Measurements from ENCODE around the gene THSD4. TPM values are rescaled to one million over a fixed set of nuclear protein-coding genes. Genes with fewer than 3 reads are reported as not detected.
"Not testable (repeated sequence)": the region's sequence is repeated elsewhere in the genome, so short reads cannot be mapped to it uniquely, and the experiment has no call there.

Gene THSD4
- total RNA-seq, 2 experiments from 2014 or later, result not detected

DNA sequence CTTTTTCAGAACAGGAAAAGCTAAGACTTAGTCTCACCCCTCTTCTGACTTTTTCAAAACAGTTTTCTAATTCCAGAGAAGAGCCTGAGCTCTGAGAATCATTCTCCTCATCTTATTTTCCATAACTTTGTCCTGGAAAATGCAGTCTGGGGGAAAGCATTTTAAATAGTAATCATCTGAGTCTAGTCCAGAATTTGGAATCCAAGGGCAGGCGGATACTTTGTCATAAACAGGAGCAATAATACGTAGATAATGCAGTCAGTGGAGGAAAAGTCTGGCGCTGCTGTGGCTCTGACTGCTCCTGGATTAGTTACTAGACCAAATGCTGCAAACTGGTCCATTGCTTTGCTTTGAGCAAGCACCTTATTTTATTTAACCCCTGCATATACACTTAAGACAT, 285.0 kb downstream of the THSD4 start:
- Mint-ChIP-seq H3K4me3 (no peak overlapping the region), H3K27me3 (no peaks in the 10 kb centered on the region), H3K36me3 (no peaks in the 10 kb centered on the region), H3K27ac (no peak overlapping the region), H3K9me3 (no peaks in the 10 kb centered on the region), H3K4me1 (ENCODE audit: low read depth) (no peaks in the 10 kb centered on the region)
- DNase-seq, result no peak
- CTCF ChIA-PET, result no interaction called here
- POLR2A ChIA-PET, result no interaction called here
- intact Hi-C loops (cut with micrococcal nuclease), result no loop called here

DNA sequence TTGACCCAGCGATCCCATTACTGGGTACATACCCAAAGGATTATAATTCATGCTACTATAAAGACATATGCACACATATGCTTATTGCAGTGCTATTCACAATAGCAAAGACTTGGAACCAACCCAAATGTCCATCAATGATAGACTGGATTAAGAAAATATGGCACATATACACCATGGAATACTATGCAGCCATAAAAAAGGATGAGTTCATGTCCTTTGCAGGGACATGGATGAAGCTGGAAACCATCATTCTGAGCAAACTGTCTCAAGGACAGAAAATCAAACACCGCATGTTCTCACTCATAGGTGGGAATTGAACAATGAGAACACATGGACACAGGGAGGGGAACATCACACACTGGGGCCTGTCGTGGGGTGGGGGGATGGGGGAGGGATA, 286.5 kb downstream of the THSD4 start:
- H3K36me3 Mint-ChIP-seq; intact Hi-C loops (cut with micrococcal nuclease); H3K4me1 Mint-ChIP-seq (ENCODE audit: low read depth); DNase-seq; H3K4me3 Mint-ChIP-seq; H3K27me3 Mint-ChIP-seq; H3K9me3 Mint-ChIP-seq; POLR2A ChIA-PET; CTCF ChIA-PET; H3K27ac Mint-ChIP-seq: not testable (repeated sequence)

DNA sequence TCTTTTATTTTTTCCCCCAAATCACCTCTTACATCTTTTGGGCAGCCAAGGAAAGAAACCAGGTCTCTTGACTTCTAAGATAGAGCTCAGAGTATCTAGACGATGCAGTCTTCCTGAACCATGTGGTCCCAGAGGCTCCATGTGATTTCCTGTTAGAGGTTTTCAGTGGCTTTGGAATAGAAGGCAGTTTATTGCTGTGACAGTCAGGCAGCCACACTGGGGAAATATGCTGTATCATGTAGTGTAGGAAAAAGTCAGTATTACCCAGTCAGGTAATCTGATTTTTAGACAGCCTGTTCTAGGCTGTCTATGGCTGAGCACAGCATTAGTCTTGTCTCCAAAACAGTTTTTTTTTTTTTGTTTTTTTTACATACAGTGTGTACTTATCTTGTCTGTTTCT, 294.3 kb downstream of the THSD4 start:
- H3K27me3 Mint-ChIP-seq, result peaks cover 12% of the 10 kb centered on the region
- H3K27ac Mint-ChIP-seq, result no peak overlapping the region
- POLR2A ChIA-PET, result no interaction called here
- no peaks in the 10 kb centered on the region for H3K4me1 Mint-ChIP-seq (ENCODE audit: low read depth)
- CTCF ChIA-PET, result no interaction called here
- H3K4me3 Mint-ChIP-seq, result no peak overlapping the region
- no peak for DNase-seq
- H3K9me3 Mint-ChIP-seq, result no peaks in the 10 kb centered on the region
- H3K36me3 Mint-ChIP-seq, result no peaks in the 10 kb centered on the region
- intact Hi-C loops (cut with micrococcal nuclease), result no loop called here

GRCh38 chr15:71410347-71410746, 295.1 kb downstream of the THSD4 start:
- no peaks in the 10 kb centered on the region for H3K36me3 Mint-ChIP-seq
- ChIA-PET CTCF (no interaction called here), POLR2A (no interaction called here)
- H3K4me3 Mint-ChIP-seq, result no peak overlapping the region
- DNase-seq, result no peak
- H3K27me3 Mint-ChIP-seq, result peaks cover 12% of the 10 kb centered on the region
- H3K27ac Mint-ChIP-seq, result no peak overlapping the region
- H3K9me3 Mint-ChIP-seq, result no peaks in the 10 kb centered on the region
- intact Hi-C loops (cut with micrococcal nuclease), result no loop called here
- H3K4me1 Mint-ChIP-seq (ENCODE audit: low read depth), result no peaks in the 10 kb centered on the region

DNA sequence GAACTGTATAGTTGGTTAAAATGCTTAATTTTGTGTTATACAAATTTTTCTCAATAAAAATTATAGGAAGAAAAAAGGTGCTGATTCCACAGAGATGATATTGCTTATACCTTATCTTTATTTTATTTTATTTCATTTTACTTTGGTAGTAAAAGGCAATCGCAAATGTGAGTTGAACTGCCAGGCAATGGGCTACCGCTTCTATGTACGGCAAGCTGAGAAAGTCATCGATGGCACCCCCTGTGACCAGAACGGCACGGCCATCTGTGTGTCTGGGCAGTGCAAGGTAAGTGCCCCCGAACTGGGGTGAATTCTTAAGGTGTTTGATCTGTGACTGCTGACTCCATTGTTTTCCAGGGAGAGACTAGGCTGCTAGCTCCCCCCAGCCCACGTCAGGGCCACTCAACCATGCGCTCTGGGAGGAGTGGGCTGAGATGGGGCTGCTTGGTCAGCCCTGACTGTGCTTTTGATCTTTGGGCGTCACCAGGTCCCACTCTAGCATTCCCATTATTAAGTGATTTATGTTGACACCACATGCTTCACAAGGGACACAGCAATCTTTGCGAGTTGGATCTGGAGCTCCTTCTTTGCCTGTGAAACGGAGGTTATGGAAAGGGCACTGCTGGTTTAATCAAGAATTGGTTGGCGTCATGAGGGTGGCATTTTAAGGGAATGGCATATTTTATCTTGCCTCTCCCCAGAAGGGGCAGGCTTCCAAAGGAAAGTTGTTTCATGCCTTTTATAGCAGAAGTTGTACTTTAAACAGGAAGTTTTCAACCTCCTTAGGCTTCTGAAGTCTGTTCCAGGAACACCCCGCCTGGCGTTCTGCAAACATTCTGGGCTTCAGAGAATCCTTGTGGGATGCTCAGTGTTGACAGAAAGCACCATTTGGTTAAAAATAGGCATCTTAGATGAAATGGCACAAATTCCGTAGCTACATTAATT, 296.5 kb downstream of the THSD4 start:
- no peak for DNase-seq
- peaks cover 10% of the 10 kb centered on the region for H3K27me3 Mint-ChIP-seq
- intact Hi-C loops (cut with micrococcal nuclease), result no loop called here
- no peaks in the 10 kb centered on the region for H3K36me3 Mint-ChIP-seq
- no peaks in the 10 kb centered on the region for H3K9me3 Mint-ChIP-seq
- H3K4me1 Mint-ChIP-seq (ENCODE audit: low read depth), result no peaks in the 10 kb centered on the region
- POLR2A ChIA-PET, result no interaction called here
- H3K4me3 Mint-ChIP-seq, result no peak overlapping the region
- no peak overlapping the region for H3K27ac Mint-ChIP-seq
- CTCF ChIA-PET, result interaction anchor here (0.7 to 0.8 kb wide), 2 partner anchors 332 to 371 kb away, joined by 3 read pairs; no protein-coding TSS in a partner anchor

DNA sequence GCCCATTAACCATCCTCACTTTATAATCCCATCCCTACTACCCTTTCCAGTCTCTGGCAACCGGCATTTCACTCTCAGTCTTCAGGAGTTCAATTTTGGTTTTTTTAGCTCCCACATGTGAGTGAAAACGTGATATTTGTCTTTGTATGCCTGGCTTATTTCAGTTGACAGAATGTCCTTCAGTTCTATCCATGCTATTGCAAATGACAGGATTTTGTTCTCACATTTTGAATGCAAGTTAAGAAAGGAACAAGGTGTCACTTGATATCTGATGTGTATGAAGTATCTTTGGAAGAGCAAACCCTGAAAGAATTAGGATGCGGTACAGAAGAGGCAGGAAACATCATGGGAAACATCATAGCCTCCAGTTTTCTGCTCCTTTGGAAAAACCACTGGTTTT, 298.1 kb downstream of the THSD4 start:
- POLR2A ChIA-PET, result no interaction called here
- no peak overlapping the region for H3K4me3 Mint-ChIP-seq
- CTCF ChIA-PET, result no interaction called here
- no peak for DNase-seq
- no peak overlapping the region for H3K27ac Mint-ChIP-seq
- no peaks in the 10 kb centered on the region for H3K9me3 Mint-ChIP-seq
- no peaks in the 10 kb centered on the region for H3K36me3 Mint-ChIP-seq
- intact Hi-C loops (cut with micrococcal nuclease), result no loop called here
- no peaks in the 10 kb centered on the region for H3K4me1 Mint-ChIP-seq (ENCODE audit: low read depth)
- peaks cover 12% of the 10 kb centered on the region for H3K27me3 Mint-ChIP-seq

- no peaks in the 10 kb centered on the region for H3K4me1 Mint-ChIP-seq (ENCODE audit: low read depth)
- no peaks in the 10 kb centered on the region for H3K36me3 Mint-ChIP-seq
- no peaks in the 10 kb centered on the region for H3K9me3 Mint-ChIP-seq
- intact Hi-C loops (cut with micrococcal nuclease), result no loop called here
- POLR2A ChIA-PET, result no interaction called here
- CTCF ChIA-PET, result no interaction called here
- no peak for DNase-seq
- no peak overlapping the region for H3K27ac Mint-ChIP-seq
- no peak overlapping the region for H3K4me3 Mint-ChIP-seq
- peaks cover 11% of the 10 kb centered on the region for H3K27me3 Mint-ChIP-seq
Observed at GRCh38 chr15:71414853-71415252, 299.6 kb downstream of the THSD4 start.

DNA sequence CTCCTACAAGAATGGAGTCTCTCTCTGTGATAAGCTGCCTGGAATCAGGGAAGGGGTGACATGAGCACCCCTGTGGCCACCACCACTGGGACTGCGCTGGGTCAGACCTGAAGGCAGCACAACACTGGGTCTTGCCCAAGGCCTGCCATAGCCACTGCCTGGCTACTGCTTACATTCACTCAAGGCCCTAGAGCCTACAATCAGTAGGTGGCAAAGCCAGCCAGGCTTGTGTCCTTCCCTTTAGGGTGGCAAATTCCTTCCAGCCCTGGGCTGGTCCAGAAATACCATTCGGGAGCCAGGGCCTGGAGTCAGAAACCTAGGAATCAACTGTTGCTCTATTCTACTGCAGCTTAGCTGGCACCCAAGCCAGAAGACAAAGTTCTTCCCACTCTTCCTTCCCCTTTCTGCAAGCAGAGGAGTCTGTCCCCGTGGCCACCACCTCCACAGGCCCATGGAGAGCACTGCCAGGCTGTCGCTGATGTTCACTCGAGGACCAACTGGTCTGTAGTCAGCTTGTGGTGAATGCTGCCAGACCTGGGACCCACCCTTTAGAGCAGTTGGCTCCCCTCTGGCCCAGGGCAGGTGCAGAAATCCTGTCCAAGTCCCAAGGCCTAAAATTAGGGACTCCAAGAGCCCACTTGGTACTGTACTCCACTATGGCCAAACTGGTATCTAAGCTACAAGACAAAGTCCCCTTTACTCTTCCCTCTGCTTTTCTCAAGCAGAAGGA, 307.4 kb downstream of the THSD4 start:
- intact Hi-C loops (cut with micrococcal nuclease), result no loop called here
- Mint-ChIP-seq H3K4me1 (ENCODE audit: low read depth) (no peaks in the 10 kb centered on the region), H3K36me3 (no peaks in the 10 kb centered on the region), H3K4me3 (no peak overlapping the region), H3K27ac (no peak overlapping the region), H3K9me3 (no peaks in the 10 kb centered on the region), H3K27me3 (peaks cover 15% of the 10 kb centered on the region)
- ChIA-PET POLR2A (no interaction called here), CTCF (no interaction called here)
- DNase-seq, result no peak

DNA sequence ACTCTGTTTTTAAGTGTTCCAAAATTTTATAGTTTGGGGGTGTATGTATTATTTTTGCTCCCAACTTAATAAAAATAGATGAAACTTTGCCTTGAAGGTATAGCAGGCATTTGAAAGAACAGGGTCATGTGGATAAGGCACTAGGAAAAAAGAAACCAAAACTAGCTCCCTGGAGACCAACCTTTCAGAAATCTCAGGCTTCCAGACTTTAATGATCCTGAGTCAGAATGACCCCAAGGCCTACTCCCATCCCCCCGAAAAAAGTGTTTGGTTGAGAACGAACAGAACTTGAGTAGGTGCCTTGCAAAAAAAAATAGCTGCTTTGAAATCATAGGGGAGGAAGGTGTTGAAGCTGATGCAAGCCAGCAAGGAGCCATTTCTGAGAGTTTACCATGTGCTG, 309.5 kb downstream of the THSD4 start:
- H3K9me3 Mint-ChIP-seq, result no peaks in the 10 kb centered on the region
- no peak overlapping the region for H3K4me3 Mint-ChIP-seq
- H3K36me3 Mint-ChIP-seq, result no peaks in the 10 kb centered on the region
- H3K27me3 Mint-ChIP-seq, result peaks cover 15% of the 10 kb centered on the region
- ChIA-PET CTCF (interaction anchor here (1.5 kb wide), 1 partner anchor 38 kb away, joined by 3 read pairs; no protein-coding TSS in a partner anchor), POLR2A (no interaction called here)
- DNase-seq, result no peak
- intact Hi-C loops (cut with micrococcal nuclease), result no loop called here
- no peak overlapping the region for H3K27ac Mint-ChIP-seq
- no peaks in the 10 kb centered on the region for H3K4me1 Mint-ChIP-seq (ENCODE audit: low read depth)

DNA sequence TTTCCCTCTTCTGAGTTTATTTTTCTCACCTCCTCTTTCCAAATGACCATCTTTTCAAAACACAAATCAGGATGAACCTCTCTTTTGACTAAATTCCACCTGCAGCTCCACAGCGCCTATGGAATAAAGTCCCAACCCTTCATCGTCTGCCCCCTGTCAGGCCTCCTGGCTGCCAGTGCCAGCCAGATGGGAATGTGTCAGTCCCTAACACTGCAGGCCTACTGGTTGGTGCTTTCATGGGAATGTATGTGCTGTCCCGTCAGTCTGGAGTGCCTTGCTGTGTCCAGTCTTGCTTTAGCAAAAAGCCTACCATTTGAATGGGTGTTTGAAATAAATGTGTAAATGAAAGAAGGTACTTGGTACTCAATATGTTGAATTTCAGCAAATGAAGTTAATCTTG, 310.1 kb downstream of the THSD4 start:
- ChIA-PET CTCF (interaction anchor here (0.5 kb wide), 1 partner anchor 190 kb away, joined by 4 read pairs; no protein-coding TSS in a partner anchor), POLR2A (no interaction called here)
- H3K36me3 Mint-ChIP-seq, result no peaks in the 10 kb centered on the region
- no peak overlapping the region for H3K27ac Mint-ChIP-seq
- peaks cover 10% of the 10 kb centered on the region for H3K27me3 Mint-ChIP-seq
- intact Hi-C loops (cut with micrococcal nuclease), result no loop called here
- H3K9me3 Mint-ChIP-seq, result no peaks in the 10 kb centered on the region
- DNase-seq, result no peak
- H3K4me1 Mint-ChIP-seq (ENCODE audit: low read depth), result no peaks in the 10 kb centered on the region
- H3K4me3 Mint-ChIP-seq, result no peak overlapping the region

DNA sequence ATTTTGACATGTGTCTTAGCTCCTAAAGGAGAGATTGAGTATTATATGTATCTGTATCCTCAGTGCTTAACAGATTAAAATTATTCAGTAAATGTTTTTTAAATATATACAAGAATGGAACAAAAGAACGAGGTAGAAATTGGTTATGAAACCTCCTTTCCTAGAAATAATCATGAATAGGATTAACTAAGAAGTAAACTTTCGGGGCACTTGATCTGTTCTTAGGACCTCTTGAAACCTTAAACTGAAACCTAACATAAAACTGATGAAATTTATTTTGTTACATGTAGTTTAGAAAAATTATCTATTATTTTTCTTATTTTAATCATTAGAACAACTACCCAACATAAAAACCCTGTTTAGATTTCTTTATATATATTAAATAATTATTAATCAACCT, 311.5 kb downstream of the THSD4 start:
- Mint-ChIP-seq H3K27ac (no peak overlapping the region), H3K36me3 (no peaks in the 10 kb centered on the region), H3K27me3 (peaks cover 7% of the 10 kb centered on the region), H3K4me1 (ENCODE audit: low read depth) (no peaks in the 10 kb centered on the region), H3K9me3 (no peaks in the 10 kb centered on the region), H3K4me3 (no peak overlapping the region)
- intact Hi-C loops (cut with micrococcal nuclease), result no loop called here
- no peak for DNase-seq
- ChIA-PET POLR2A (no interaction called here), CTCF (no interaction called here)

DNA sequence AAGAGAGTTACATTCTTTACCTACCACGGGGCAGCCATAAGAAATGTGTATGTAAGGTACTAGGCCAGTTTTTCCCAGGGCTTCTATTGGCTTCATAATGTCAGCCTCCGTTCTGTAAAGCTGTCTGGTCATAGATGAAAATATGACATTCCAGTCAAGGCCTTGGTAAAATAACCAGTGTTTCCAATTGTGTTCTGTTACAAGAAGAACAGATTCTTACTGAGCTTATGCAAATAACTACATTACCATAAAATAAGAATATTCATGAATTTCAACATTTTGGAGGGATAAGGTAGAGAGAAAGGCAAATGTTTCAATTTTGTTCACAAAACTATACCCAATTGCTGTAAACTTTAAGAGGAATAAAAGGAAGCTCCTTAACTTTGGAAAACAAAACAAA, 315.5 kb downstream of the THSD4 start:
- DNase-seq, result no peak
- no peaks in the 10 kb centered on the region for H3K27me3 Mint-ChIP-seq
- intact Hi-C loops (cut with micrococcal nuclease), result no loop called here
- H3K4me1 Mint-ChIP-seq (ENCODE audit: low read depth), result no peaks in the 10 kb centered on the region
- CTCF ChIA-PET, result interaction anchor here (1.1 to 1.5 kb wide), 2 partner anchors 10 to 13 kb away, joined by 3 to 8 read pairs; no protein-coding TSS in a partner anchor
- H3K36me3 Mint-ChIP-seq, result no peaks in the 10 kb centered on the region
- POLR2A ChIA-PET, result no interaction called here
- no peak overlapping the region for H3K27ac Mint-ChIP-seq
- no peaks in the 10 kb centered on the region for H3K9me3 Mint-ChIP-seq
- H3K4me3 Mint-ChIP-seq, result no peak overlapping the region

All from activated CD4-positive, alpha-beta memory T cell treated with anti-CD3 and anti-CD28 coated beads for 36 hours (primary cell).